Stomach (tissue), 4 donors: ENCODE measurements around the gene USP47.

Experiments
- CTCF ChIP-seq, 7 experiments: fragments of 450-650 bp in 4 of 7; fragments of 200-600 bp in 3 of 7; sonication (generic) in 3 of 7; IDR thresholded peaks; one replicate each; pipeline ENCODE4 v1.5.1; 2016 to 2019; ENCODE audit warnings: antibody characterized with exemption in 7 of 7, control low read depth in 2 of 7, mild to moderate bottlenecking in 1 of 7
- EP300 ChIP-seq: sonication (generic); formaldehyde crosslinking; IDR thresholded peaks from one replicate; pipeline ENCODE4 v1.6.1; 2017; ENCODE audit warnings: antibody characterized with exemption
- POLR2A ChIP-seq, 4 donors: fragments of 450-650 bp; IDR thresholded peaks; one replicate each; pipeline ENCODE4 v1.6.1; 2016; ENCODE audit warnings: antibody characterized with exemption in 4 of 4, control low read depth in 2 of 4, mild to moderate bottlenecking in 1 of 4, moderate library complexity in 1 of 4
- POLR2AphosphoS5 ChIP-seq, 3 donors: sonication (generic); formaldehyde crosslinking; IDR thresholded peaks; one replicate each; pipeline ENCODE4 v1.6.1; 2016; ENCODE audit warnings: antibody characterized with exemption in 3 of 3

DNA sequence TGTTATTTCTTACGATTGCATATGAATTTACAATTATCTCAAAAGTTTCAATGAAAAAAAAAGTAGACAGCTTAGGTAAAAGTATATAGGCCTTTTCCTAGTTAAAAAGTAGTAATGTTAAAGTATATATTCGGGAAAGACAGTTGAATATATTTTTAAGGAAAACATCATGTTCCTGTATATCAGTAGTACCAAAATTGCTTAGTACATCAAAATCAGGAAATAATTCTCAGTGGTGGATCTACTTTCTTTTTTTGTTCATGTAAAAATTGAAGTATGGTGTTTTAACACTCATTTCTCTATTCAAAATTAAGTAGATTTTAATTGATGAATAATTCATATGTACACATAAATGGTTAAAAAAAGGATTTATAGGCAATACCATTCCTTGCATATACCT, 73.9 kb downstream of the USP47 start:
- TF ChIP-seq EP300 (no peak), POLR2A (IDR thresholded peaks at IDR 0.05) (no peak), POLR2AphosphoS5 (IDR thresholded peaks at IDR 0.05) (no peak), CTCF (IDR thresholded peaks at IDR 0.05) (no peak)
